NOMO-1 treated with DMSO at 0.1 percent for 48 hours (cell line): Measurements from ENCODE around the gene ARL3.
"Not testable (repeated sequence)": the region's sequence is repeated elsewhere in the genome, so short reads cannot be mapped to it uniquely, and the experiment has no call there.

Experiments
- DNase-seq: peaks from one replicate; lab custom pipeline; 2025; ENCODE audit not compliant: unreplicated experiment; lab: John Stamatoyannopoulos, UW

The ARL3 gene

GRCh38 chr10:102705531-102705930, 8.7 kb downstream of the ARL3 start:
- peak; percentile 57 for DNase-seq

DNA sequence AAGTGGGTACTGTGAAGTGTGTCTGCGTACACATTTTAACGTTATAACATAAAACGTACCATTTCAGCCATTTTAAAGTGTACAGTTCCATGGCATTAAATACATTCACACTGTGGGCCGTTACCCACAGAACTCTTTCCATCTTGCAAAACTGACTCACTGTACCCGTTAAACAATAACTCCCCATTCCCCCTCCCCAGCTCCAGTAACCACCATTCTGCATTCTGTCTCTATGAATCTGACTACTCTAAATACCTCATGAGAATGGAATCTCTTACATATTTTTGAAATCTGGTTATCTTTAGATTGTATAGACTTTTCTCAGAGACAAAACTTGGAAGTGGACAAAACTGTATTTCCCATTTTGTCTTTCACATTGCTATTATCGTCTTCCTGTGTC, 9.3 kb downstream of the ARL3 start:
- no peak for DNase-seq

DNA sequence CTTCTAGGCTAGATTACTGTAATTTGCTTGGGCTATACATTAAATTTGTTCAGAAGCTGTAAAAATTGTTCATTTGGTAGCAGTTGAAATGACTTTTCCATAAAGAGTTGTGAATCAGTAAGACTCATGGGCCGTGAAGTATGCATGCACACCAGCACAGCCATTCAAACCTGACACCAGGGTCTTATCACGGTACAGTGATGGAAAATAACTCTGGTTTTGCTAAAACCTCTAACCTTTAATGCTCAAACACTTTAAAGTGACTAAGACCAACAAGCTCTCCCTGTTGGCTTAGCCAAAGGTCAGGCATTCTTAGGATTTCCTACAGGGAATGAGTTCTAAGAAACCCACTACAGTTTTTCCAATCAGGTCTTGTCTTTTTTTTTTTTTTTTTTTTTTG, 11.5 kb downstream of the ARL3 start:
- DNase-seq: no peak

DNA sequence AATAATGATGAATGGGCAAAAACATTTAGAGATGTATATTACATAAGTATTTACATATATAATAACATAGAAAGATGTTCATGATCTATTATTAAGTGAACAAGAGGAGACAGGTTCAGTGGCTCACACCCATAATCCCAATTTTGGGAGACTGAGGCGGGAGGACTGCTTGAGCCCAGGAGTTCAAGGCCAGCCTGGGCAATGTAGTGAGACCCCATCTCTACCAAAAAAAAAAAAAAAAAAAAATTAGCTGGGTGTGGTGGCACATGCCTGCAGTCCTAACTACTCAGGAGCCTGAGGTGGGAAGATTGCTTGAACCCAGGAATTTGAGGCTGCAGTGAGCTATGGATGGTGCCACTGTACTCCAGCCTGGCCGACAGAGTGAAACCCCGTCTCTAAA, 12.4 kb downstream of the ARL3 start:
- no peak for DNase-seq

- no peak for DNase-seq
Measured at GRCh38 chr10:102701272-102701671, 12.9 kb downstream of the ARL3 start.

- no peak for DNase-seq
Measured at GRCh38 chr10:102698894-102699293, 15.3 kb downstream of the ARL3 start.

- DNase-seq: no peak
Measured at GRCh38 chr10:102696736-102697135, 17.5 kb downstream of the ARL3 start.

- not testable (repeated sequence) for DNase-seq
Measured at GRCh38 chr10:102695401-102695800, 18.8 kb downstream of the ARL3 start.

DNA sequence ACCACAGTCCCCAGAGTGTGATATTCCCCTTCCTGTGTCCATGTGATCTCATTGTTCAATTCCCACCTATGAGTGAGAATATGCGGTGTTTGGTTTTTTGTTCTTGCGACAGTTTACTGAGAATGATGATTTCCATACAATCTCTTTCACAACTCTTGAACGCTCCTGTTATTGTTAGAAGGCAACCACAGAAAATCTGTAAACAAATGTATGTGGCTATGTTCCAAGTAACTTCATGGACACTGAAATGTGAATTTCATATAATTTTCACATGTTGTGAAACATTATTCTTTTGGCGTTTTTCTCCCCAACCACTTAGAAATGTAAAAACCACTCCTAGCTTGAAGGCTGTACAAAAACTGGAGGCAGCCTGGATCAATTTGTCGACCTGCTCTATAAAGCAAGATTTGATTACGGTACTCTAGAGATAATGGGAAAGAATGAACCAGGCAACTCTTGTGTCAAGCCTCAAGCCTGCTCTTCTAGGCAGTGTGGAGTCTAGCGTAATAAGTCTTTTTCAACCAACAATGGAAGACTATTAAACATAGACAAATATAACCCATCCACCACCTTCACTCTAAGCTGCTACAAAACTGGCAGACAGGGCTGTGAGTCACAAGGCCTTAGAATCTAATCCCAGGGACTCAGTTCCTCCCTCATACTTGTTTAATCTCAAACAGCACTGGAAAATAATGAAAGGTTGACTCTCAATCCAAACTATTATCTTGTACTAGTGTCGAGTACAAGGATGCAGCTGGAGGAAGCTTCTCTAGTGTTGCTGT, 22.7 kb downstream of the ARL3 start:
- no peak for DNase-seq

- DNase-seq: no peak
Measured at GRCh38 chr10:102683736-102684135, 30.5 kb downstream of the ARL3 start.

- DNase-seq: no peak
Measured at GRCh38 chr10:102682981-102683380, 31.2 kb downstream of the ARL3 start.

- no peak for DNase-seq
Measured at GRCh38 chr10:102682416-102682815, 31.8 kb downstream of the ARL3 start.

DNA sequence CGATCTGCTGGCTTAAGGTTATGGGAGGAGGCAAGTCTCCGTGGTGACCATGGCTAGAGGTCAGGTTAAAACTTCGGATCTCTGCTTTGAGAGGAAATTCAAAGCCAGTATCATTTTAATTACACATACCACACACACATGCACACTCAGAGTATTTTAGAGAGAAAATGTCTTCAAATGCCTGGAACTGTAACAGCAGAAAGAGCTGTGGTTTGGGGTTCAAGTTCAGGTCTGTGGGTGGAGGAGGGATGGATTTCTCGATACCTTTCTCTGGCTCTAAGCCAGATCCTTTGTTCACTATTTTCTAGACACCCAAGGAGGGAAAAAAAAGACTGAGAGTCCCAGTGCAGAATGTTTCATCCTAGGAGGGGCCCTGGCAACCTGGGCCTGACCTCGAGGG, 32.5 kb downstream of the ARL3 start:
- DNase-seq: no peak

GRCh38 chr10:102679596-102679995, 34.6 kb downstream of the ARL3 start:
- DNase-seq: no peak

DNA sequence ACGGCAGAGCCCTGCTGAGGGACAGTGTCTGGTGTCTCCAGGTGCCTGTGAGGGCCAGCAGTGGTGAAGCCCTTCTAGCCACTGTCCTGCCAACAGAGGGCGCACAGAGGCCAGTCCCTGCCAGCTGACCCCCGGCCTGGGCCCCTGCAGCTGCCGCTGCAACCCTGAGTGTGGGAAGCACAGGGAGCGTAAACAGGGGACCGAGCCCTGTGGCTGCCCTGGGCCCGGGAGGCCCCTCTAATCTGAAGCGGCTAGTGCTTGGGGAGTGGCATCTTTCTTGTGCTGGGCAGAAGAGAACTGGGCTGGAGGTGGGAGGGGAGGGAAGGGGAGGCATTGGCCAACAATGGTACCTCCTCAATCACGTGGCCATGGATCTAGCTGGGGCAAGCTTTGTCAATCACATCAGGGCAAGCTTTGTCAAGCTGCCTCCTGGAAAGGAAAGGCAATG, 35.3 kb downstream of the ARL3 start:
- DNase-seq: peak; percentile 65

GRCh38 chr10:102678068-102678400, 36.2 kb downstream of the ARL3 start:
- DNase-seq: no peak

GRCh38 chr10:102677331-102678067, 36.7 kb downstream of the ARL3 start:
- no peak for DNase-seq

GRCh38 chr10:102676534-102677315, 37.5 kb downstream of the ARL3 start:
- DNase-seq: no peak

DNA sequence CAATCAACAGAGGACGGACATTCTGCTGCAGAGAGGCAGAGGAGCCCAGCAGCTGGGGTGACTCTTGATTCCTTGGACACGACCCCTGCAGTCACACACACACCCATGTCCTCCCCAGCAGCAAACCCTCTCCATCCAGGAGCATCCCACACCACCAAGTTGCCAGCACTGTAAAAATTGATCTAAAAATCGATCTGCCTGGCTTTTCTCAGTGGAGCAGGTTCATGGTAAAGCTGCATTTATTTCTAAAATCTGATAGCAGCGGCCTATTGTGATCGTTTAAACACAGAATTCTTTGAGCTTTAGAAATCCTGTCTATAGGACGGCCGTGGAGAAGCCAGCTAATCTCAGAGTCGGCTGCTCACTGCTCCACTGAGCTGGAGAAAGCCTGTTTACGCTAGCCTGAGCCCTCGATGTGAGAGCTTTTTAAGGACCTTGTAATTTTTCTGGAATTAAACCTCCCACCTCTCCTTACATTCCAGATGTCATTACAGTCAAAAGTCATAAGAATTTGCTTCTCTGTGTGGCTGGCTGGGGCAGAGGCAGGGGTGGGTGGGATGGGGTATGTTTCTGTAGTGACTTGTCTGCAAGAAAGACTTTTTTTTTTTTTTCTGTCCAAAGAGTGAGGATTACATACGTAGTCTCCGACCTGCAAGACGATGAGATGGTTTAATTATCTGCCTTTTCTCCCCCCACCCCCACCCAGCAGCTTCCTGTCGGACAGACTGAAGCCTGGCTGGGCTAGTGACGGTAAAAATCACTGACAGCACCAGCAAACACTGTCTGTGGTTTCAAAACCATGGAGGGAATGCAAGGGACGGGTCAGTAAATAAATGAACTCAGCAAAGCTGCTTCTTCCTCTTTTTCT, 38.3 kb downstream of the ARL3 start:
- peak; percentile 75 for DNase-seq

DNA sequence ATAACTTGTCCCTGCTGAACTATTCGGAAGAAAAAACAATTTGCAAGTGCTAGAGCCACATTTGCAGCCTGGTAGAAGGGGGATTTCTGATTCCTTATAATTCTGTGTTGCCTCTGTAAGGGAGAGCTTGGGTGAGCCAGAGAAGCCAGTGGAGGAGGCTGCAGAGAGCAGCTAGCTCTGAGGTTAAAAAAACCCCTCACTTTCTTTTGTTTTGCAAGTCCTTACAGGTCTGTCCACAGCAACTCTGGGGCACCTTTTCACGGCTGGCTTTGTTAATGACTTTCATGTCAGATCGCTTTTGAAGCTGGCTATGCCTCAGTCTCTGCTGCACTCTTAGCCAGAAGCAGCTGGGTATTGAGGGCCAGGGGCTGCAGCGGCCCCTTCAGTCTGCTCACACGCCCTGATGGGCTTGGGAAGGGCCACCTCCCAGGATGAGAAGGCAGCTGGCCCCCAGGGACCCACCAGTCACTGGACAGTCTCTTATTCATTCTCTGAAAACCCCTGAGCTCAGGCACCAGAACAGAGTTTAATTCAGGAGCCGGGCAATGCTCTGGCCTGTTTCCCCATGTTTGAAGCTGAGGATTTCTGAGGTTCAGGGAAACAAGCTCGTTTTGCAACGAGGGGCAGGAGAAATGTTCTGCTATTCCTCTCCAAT, 39.1 kb downstream of the ARL3 start:
- DNase-seq: no peak
